NT2/D1 (cell line): ENCODE measurements around the gene MNDA.

Experiments used
- SUZ12 ChIP-seq: IDR thresholded peaks from 2 replicates; pipeline ENCODE4 v1.6.1; 2011; ENCODE audit not compliant: insufficient read length, insufficient read depth; ENCODE audit errors: extremely low read depth
- YY1 ChIP-seq: IDR thresholded peaks from 2 replicates; pipeline ENCODE4 v1.6.1; 2011; ENCODE audit not compliant: insufficient read length, insufficient read depth
- ZNF274 ChIP-seq: IDR thresholded peaks from 2 replicates; pipeline ENCODE4 v1.6.1; 2011; ENCODE audit warnings: mild to moderate bottlenecking, low read depth, low read length

DNA sequence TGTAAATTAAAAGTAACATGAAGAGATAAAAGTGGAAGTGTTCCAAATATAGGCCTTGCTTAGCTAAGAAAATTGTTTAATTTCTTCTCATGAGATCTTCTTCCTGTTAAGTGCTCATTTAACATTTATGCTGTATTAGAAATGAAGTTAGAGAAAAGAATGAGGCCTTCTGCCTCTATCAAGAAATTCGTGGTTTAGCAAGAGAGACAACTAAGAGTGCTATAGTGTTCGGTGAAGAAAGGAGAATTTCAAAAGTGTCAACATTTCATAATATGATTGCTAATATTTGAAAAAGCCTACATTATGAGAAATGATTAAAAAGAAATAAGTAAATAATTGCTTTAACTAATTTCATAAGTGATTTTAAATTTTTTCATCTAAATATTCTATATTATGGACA lies 18.8 kb upstream of the MNDA start:
- TF ChIP-seq SUZ12 (no peak), YY1 (no peak), ZNF274 (no peak)
